MM.1S (cell line): ENCODE measurements around the gene RHOB.

Experiments
- DNase-seq: peaks from one replicate; pipeline ENCODE4 v3.0.0-alpha.2; 2015
- H2AFZ ChIP-seq: fragments of 300-600 bp; sonication (generic); 2 replicates; pipeline ENCODE4 v1.6.0; 2016; ENCODE audit warnings: antibody characterized with exemption, low read length
- H3F3A ChIP-seq: fragments of 300-600 bp; sonication (generic); 2 replicates; pipeline ENCODE4 v1.6.1; 2016; ENCODE audit warnings: mild to moderate bottlenecking, antibody characterized with exemption, low read length, moderate library complexity, mixed read lengths; ENCODE audit not compliant: insufficient read depth
- H3K27ac ChIP-seq: fragments of 300-600 bp; sonication (generic); 2 replicates; pipeline ENCODE4 v1.5.1; 2016; ENCODE audit warnings: mild to moderate bottlenecking, low read length
- H3K27me3 ChIP-seq: fragments of 300-600 bp; sonication (generic); replicated peaks from 2 replicates; pipeline ENCODE4 v1.6.0; 2016; ENCODE audit warnings: low read length; ENCODE audit not compliant: insufficient read depth
- H3K36me3 ChIP-seq: fragments of 300-600 bp; sonication (generic); replicated peaks from 2 replicates; pipeline ENCODE4 v1.6.1; 2016; ENCODE audit warnings: mild to moderate bottlenecking, low read length, mixed read lengths; ENCODE audit not compliant: insufficient read depth
- H3K4me1 ChIP-seq: fragments of 300-600 bp; sonication (generic); 2 replicates; pipeline ENCODE4 v1.6.1; 2016; ENCODE audit warnings: low read length, mixed read lengths
- H3K4me2 ChIP-seq: fragments of 300-600 bp; sonication (generic); 2 replicates; pipeline ENCODE4 v1.6.0; 2016; ENCODE audit warnings: low read depth, low read length
- H3K4me3 ChIP-seq: fragments of 300-600 bp; sonication (generic); 2 replicates; pipeline ENCODE4 v1.5.1; 2016; ENCODE audit warnings: low read length, mixed read lengths
- H3K79me2 ChIP-seq: fragments of 300-600 bp; sonication (generic); 2 replicates; pipeline ENCODE4 v1.6.1; 2016; ENCODE audit warnings: mixed run types, low read length, mixed read lengths
- H3K9ac ChIP-seq: fragments of 300-600 bp; sonication (generic); 2 replicates; pipeline ENCODE4 v1.6.1; 2016; ENCODE audit warnings: low read length, mixed read lengths
- H3K9me2 ChIP-seq: fragments of 300-600 bp; sonication (generic); replicated peaks from 2 replicates; pipeline ENCODE4 v1.6.1; 2016; ENCODE audit warnings: mild to moderate bottlenecking, low read length, mixed read lengths; ENCODE audit not compliant: insufficient read depth
- H3K9me3 ChIP-seq: fragments of 300-600 bp; sonication (generic); replicated peaks from 2 replicates; pipeline ENCODE4 v1.6.1; 2016; ENCODE audit warnings: mild to moderate bottlenecking, low read length, mixed read lengths; ENCODE audit not compliant: insufficient read depth
- H4K20me1 ChIP-seq: fragments of 300-600 bp; sonication (generic); 2 replicates; pipeline ENCODE4 v1.6.1; 2016; ENCODE audit warnings: mild to moderate bottlenecking, low read length, moderate library complexity, mixed read lengths; ENCODE audit not compliant: insufficient read depth
- CTCF ChIP-seq: fragments of 300-600 bp; sonication (generic); IDR thresholded peaks from 2 replicates; pipeline ENCODE4 v1.5.1; 2016; ENCODE audit warnings: antibody characterized with exemption, low read length, mixed read lengths
- EZH2 ChIP-seq: fragments of 300-600 bp; sonication (generic); optimal IDR thresholded peaks from 2 replicates; pipeline ENCODE3; 2017; ENCODE audit warnings: low read depth, mild to moderate bottlenecking, antibody characterized with exemption, low read length, mixed read lengths
- EZH2phosphoT487 ChIP-seq: fragments of 300-600 bp; sonication (generic); IDR thresholded peaks from 2 replicates; pipeline ENCODE4 v1.6.1; 2018; ENCODE audit warnings: antibody characterized with exemption, low read length

Gene RHOB

DNA sequence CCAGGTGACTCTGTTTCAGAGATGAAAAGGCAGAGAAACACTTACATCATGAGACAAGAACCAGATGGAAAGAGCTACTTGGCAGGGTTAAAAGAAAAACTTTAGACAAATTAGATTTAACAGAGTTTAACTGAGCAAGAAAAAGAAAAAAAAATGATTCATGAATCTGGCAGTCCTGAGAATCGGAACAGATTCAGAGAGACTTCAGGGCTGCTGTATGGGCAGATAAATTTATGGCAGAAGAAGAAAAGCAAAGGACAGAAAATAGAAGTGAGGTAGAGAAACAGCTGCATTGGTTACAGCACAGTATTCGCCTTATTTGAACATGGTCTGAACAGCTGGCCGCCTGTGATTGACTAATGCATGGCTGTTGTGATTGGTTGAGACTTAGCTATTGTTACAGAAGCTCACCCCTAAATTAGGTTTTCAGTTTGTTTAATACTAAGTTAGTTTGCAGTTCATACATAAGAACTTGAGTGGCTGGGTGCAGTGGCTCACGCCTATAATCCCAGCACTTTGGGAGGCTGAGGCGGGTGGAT, 43.0 kb upstream of the RHOB start:
- H4K20me1 ChIP-seq: no peaks in the 10 kb centered on the region
- no peaks in the 10 kb centered on the region for H3K27me3 ChIP-seq
- H3K79me2 ChIP-seq: no peaks in the 10 kb centered on the region
- H3K9me2 ChIP-seq: no peaks in the 10 kb centered on the region
- H3K9ac ChIP-seq: no peak overlapping the region
- H3K36me3 ChIP-seq: no peaks in the 10 kb centered on the region
- H3F3A ChIP-seq: no peaks in the 10 kb centered on the region
- H3K4me2 ChIP-seq: no peak overlapping the region
- H3K4me1 ChIP-seq: no peaks in the 10 kb centered on the region
- no peak for DNase-seq
- no peaks in the 10 kb centered on the region for H3K9me3 ChIP-seq
- no peak overlapping the region for H3K27ac ChIP-seq
- TF ChIP-seq CTCF (no peak), EZH2 (no peak), EZH2phosphoT487 (no peak)
- H2AFZ ChIP-seq: no peak overlapping the region
- no peak overlapping the region for H3K4me3 ChIP-seq

GRCh38 chr2:20404950-20405349, 41.9 kb upstream of the RHOB start:
- TF ChIP-seq EZH2 (no peak), EZH2phosphoT487 (no peak), CTCF (no peak)
- no peak overlapping the region for H3K4me2 ChIP-seq
- no peaks in the 10 kb centered on the region for H3K9me2 ChIP-seq
- no peak overlapping the region for H3K27ac ChIP-seq
- H3K79me2 ChIP-seq: no peaks in the 10 kb centered on the region
- H3K9me3 ChIP-seq: no peaks in the 10 kb centered on the region; the same call in 1 of the 2 replicates
- H3K27me3 ChIP-seq: no peaks in the 10 kb centered on the region
- H3F3A ChIP-seq: no peaks in the 10 kb centered on the region
- no peaks in the 10 kb centered on the region for H3K4me1 ChIP-seq
- DNase-seq: no peak
- no peak overlapping the region for H3K9ac ChIP-seq
- H3K4me3 ChIP-seq: no peak overlapping the region
- no peaks in the 10 kb centered on the region for H3K36me3 ChIP-seq
- no peaks in the 10 kb centered on the region for H4K20me1 ChIP-seq
- H2AFZ ChIP-seq: no peak overlapping the region

DNA sequence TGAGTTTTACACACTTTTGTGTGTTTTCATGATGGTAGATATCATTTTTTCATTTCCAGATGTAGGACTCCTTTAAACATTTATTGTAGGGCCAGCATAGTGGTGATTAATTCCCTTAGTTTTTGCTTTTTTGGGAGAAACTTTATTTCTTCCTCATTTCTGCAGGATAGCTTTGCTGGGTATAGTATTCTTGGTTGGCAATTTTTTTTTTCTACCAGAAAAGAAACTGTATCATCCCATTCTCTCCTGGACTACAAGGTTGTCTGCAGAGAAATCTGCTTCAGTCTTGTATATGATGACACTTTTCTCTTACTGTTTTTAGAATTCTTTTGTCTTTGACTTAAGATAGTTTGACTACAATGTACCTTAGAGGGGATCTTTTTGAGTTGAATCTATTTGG, 37.8 kb upstream of the RHOB start:
- H3K9ac ChIP-seq: no peak overlapping the region
- H3K79me2 ChIP-seq: no peaks in the 10 kb centered on the region
- no peak for DNase-seq
- no peaks in the 10 kb centered on the region; the same call in 1 of the 2 replicates for H3K9me3 ChIP-seq
- H3F3A ChIP-seq: no peaks in the 10 kb centered on the region
- no peak overlapping the region for H3K4me3 ChIP-seq
- H4K20me1 ChIP-seq: no peaks in the 10 kb centered on the region
- no peaks in the 10 kb centered on the region for H3K4me1 ChIP-seq
- no peak overlapping the region for H3K27ac ChIP-seq
- H2AFZ ChIP-seq: no peak overlapping the region
- no peaks in the 10 kb centered on the region for H3K36me3 ChIP-seq
- H3K9me2 ChIP-seq: no peaks in the 10 kb centered on the region
- no peak overlapping the region for H3K4me2 ChIP-seq
- H3K27me3 ChIP-seq: no peaks in the 10 kb centered on the region
- TF ChIP-seq EZH2phosphoT487 (no peak), EZH2 (no peak), CTCF (no peak)
